G401.6 (cell line): ENCODE measurements around the gene ESRRG.
"Not testable (repeated sequence)": the region's sequence is repeated elsewhere in the genome, so short reads cannot be mapped to it uniquely, and the experiment has no call there.

Experiments
- FAIRE-seq: peaks from 2 replicates; lab custom pipeline; 2012; peaks lifted over from hg19 to GRCh38; lab: Jason Lieb, UNC

ESRRG gene

DNA sequence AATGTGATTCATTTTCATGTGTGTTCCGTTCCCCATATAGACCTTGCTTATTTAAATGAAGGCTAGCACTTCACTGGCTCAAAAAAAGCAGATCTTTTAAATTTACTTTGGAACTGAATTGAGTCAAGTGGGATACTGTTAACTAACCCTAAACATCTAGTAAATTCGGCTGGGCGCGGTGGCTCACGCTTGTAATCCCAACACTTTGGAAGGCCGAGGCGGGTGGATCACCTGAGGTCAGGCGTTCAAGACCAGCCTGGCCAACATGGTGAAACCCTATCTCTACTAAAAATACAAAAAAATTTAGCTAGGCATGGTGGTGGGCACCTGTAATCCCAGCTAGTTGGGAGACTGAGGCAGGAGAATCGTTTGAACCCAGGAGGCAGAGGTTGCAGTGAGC is 19.2 kb downstream of the ESRRG start:
- not testable (repeated sequence) for FAIRE-seq

DNA sequence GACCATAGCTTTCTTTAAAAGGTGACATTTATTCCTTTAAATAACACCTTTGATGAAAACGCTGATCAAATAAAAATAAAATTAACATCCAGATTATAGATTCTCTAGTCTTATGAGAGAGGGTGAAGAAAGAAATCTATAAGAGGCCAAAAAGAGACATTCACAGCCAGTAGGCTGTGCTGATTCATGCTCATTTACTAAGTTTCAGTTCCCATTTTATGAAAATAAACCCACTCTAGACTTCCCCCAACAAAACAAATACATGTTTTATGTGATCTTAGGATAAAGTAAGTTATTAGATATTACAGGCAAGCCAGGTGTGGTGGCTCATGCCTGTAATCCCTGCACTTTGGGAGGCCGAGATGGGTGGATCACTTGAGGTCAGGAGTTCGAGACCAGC is 21.1 kb downstream of the ESRRG start:
- FAIRE-seq: no peak

DNA sequence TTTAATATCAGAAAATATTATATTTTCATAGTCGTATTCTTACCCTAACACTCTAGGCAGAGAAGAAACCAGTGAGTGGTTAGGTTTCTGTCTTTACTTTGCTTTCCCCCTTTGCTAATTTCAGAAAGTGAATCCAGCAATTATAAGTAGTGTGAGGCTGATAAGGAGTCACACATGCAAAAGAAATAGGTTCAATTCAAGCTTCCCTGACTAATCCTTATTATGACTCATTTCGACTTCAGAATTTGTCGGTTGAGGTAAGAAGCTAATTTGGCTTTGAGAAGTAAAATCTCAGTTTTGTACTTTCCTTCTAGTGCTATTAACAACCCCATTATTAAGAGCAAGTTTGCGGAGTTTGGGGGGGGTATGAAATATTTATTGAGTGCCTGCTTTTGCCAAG is 22.4 kb downstream of the ESRRG start:
- FAIRE-seq: no peak

DNA sequence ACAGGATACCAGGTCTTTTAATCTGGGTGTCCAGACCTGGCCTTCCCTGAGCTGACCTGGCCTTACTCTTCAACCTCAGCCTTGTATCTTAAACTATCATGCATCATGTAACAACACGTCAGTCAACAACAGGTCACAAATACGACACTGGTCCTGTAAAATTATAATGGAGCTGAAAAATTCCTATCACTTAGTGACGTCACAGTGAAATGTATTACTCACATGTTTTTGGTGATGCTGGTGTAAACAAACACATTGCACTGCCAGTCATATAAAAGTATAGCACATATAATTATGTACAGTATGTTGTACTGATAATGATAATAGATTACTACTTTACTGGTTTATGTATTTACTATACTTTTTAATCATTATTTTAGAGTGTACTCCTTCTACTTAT is 31.5 kb downstream of the ESRRG start:
- no peak for FAIRE-seq

DNA sequence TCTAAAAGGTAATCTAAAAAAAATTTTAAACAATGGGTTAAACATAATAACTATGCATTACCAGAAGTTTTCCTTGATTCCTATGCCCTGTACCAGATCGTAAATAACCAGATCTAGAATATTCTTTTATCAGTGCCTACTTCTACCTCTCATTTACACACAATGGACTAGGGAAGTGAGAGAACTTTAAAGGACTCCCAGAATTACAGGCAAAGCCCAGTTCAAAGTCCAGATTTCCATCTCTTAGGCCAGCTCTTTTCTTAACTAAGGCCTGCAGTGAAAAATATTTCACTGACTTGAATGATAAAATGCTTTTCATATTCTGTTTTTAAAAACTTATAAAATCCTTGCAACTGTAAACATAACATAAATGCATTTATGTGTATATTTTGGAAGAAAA is 32.6 kb downstream of the ESRRG start:
- FAIRE-seq: no peak

DNA sequence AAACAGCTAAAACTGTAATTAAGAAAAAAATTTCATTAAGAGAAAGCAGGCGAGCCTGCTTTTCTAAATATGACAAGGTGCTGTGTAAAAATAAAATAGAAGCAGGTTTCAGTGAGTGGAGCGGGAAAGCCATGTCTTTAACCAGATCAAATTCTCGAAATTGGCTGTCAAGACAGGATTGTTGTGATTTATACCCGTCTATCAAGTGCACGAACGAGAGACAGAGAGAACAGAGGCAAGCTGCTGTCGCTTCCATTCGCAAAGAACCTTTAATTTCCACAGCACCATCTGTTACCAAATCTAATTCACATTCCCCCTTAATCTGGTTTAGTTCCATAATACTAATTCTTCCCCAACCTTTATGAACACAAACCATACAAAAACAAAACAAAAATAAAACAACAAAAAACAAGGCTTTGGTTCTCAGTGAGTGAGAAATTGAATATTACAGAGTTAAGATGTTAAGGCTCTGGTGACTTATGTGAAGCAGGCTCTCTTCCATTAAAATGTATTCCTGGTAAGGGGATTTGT is 35.0 kb downstream of the ESRRG start:
- no peak for FAIRE-seq

DNA sequence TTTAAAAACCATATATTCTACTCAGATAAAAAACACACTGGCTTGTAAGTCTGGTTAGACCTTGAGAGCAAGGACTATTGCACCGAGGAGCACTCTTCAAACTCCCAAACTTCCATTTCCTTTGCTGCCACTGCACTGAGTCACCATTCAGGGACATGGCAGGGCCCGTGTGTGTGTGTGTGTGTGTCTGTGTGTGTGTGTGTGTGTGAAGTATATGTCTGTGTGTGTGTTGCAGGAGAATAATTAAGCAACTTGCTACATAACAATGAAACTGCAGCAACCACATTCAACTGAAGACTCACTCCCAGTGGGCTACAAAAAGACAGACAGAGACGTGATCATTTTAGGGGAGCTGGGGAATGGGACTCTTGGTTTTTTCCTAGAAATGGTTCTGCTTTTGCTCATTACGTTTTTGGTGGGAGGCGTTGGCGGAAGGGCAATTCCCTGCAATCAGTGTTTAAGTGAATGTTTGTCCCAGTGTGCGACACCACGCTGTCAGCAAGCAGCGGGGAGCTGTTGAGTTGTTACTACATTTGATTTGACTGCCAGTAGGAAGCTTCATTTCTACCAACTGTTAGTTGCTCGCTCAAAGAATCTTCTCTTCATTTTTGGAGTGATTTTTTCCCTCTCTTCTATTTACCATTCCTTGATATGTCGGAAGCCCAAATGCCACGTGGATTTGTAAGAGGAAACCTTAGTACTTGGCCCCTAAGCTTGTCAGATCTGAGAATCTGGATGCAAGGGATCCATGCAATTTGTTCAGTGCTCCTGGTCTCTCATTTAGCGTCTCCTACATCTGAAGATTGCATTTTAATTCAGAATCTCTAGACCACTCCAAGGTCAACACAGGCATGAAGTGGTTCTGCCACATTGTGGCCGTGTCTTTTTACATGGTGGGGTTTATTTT is 36.1 kb downstream of the ESRRG start:
- FAIRE-seq: no peak

DNA sequence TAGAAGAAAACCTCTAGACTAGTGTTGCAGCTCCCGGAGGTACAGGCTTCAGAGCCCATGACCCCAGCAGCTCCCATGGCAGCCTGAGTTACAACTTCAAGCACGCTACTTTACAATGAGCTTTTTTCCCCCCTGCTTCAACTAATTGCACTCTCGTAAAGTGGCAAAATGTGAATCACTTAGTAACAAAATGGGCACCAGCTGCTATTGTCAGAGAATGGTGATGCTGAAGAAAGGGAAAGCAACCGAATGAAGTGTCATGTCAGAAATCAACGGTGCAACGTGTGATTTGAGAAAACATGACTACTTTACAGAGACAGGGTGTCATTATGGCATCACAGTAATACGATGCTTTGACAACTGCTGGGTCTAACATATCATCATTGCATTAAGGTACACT is 40.5 kb downstream of the ESRRG start:
- no peak for FAIRE-seq

DNA sequence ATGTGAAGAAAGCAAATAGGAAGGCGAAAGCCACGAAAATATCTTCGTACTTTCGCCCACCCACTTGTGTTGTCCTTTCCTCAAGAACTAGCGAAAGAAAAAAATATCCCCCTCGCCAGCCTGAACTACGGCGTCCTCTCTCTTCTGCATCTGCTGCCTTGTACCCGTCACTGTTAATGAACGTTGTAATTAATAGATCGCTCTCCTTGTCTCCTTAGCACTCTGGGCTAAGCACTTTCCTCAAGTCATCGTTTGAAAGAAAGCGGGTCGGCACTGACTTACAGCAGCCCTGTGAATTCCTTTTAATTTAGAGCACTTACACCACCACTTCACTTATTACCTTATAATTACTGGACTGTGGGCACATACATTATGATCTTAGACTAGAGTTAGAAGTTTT is 44.1 kb downstream of the ESRRG start:
- no peak for FAIRE-seq

DNA sequence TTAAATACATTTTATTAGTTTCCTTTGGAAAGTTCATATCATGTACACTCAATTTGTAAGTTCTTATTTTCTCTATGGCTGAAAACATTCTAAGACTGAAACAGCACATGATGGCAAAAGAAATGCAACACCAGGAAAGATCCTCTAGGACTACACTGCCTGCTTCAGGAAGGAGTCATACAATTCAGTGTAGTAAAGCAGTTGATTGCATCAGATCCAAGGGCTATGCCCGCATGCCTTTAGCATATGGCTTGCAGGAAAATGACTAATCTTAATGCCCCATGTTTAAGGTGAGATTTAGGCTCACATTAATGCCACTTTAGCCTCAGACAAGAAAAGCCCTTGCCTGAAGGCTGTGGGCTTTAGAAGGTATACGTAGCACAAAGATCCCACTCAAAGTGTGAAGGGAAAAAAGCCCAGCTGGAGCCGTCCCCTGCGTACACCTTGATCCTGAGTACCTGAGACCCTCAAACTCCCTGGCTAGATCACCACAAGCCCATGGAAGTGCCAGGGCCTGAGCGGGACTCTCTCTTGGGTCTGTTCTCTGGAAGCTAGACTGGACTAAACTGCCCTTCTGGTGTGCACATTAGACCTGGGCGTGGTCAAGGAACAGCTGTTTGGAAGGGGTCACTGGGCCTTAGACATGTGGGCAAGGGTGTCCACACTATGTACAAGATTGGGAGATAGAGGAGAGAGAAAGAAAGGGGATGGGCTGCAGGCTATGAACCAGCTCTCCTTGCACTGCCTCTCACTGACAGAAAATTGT is 52.9 kb downstream of the ESRRG start:
- no peak for FAIRE-seq

DNA sequence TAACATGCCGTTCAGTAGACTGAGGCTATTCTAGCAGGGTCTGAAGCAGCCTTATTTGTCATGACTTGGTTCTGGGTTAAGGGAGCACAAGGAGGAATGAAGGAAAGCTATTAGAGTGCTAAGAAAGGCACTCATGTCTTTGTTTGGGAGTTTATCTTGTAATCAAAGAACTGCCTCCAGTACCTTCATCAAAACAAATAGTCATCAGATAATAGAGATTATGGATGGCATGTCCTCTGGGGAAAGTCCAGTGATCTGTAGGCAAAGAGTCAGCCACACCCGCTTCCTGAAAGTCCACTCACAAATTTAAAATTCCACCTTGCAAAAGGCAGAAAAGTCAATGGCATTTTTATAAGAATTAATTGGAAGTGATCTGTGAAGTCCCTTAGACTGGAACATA is 56.8 kb downstream of the ESRRG start:
- no peak for FAIRE-seq

DNA sequence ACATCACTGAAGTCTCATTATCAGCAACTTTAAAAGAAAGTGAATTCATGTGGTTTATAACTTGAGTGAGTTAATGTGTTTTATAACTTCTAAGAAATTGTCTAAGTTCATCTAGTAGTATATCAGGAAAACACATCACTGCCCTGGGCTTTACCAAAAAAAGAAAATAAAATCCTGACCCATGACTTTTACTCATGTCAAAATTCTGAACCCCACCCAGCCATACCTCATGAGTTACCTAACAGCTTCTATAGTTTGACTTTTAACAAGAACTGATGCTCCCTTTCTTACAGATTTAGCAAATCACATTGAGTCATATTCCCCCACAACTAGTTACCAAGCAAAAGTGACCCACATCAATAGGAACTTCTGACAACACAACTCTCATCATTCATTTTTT is 57.4 kb downstream of the ESRRG start:
- no peak for FAIRE-seq

DNA sequence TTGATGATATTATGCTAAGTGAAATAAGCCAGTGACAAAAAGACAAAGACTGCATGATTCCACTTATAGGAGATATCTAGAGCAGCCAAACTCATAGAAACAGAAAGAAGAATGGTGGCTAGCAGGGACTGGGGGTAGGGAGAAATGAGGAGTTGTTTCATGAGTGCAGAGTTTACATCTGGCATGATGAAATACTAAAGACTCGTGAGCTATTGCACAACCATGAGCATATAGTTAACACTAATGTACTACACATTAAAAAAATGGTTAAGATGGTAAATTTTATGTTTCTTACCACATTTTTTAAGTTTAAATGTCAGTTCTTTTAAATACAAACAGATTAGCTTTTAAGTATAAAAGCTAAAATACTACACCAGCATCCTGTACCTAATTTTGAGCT is 57.8 kb downstream of the ESRRG start:
- FAIRE-seq: no peak

DNA sequence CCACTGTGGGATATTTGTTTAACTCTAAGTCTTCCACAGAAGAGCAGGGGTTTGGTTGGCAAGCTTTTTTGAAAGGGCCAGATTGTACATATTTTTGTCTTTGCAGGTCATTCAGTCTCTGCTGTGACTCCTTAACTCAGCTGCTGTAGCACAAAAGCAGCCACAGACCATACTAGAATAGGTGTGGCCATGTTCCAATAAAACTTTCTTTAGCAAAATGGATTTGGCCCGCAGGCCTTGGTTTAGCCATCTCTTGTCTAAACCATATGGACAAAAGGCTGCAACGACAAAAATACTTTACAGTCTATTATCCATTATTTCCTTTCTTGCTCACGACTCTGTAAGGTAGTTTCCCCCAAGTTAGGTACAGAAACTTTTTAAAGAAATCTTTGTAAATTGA is 60.5 kb downstream of the ESRRG start:
- FAIRE-seq: no peak

DNA sequence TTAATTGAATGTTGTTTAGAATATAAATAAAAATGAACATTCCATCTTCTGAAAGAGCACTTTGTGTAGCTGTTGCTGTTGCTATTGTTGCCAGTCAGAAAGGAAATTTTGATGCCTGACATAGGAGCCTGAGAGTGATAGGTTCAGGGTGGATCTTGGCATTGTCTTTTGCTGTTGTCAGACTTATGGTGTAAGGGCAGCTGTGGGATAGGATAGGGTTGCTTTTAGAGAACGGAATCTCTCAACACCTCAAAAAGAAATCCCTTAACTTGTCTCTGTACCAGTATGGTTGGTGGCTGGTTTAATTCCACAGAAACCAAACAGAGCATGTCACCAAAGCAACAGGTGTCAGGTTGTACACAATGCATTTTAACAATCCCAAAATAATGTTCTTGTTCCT is 62.7 kb downstream of the ESRRG start:
- no peak for FAIRE-seq

DNA sequence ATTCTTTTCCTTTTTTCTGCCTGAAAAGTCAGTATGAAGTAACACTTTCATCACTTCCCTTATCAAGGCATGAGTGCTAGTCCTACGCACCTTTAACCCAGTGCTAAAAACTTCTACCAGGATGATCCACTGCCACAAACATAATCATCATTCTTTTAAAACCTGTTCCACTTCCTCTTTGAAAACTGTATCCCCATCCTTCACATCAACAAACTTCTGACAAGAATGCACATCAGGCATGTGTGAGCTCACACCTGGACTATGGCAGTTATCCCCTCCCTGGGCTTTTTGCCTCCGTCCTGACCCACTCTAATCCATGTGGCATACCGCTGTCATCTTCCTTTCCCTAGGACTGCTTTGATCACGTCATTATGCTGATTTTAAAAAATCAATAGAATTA is 70.2 kb downstream of the ESRRG start:
- no peak for FAIRE-seq

DNA sequence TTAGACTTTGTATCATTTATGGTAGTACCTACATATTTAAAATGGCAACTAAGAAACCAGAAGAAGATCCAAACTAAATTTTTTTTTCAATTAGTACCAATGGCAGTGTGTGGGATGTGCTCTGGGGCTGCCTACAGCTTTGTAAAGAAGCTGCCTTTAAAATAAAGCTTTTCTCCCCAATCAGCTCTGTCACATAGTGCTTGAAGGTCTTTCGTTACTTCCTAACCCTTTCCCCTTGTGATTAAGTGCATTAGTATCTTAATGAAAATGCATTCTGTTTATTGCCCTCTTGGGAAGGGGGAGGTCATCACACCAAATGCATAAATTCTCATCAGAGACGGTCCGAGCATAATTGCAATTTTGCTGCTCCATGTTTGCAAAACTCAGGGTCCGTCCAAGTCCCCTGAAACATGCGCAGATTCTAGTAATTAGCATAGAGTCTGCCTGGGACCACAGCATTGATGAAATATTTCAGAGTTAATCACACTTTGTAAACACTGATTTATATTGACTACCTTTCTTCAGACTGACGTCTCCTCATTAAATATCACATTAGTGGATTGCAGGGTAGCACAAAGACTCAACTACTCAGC is 71.3 kb downstream of the ESRRG start:
- FAIRE-seq: no peak

DNA sequence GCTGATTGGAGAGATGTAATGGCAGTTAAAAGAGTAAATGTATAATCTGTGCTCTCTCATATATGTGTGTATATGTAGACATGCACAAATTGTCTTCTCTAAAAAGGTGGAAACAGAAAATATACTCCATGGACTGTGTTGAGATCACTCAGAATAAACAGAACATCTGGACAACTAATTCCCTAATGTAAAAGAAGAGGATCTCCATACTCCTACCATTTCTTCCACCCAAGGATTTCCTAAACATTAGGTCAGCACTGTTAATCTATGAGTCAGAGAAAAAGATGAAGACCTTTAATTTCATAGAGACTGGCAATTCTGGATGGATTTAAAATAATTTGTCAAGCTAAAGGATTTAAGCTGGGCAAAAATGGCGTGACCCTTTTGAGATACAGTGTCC is 80.1 kb downstream of the ESRRG start:
- no peak for FAIRE-seq

DNA sequence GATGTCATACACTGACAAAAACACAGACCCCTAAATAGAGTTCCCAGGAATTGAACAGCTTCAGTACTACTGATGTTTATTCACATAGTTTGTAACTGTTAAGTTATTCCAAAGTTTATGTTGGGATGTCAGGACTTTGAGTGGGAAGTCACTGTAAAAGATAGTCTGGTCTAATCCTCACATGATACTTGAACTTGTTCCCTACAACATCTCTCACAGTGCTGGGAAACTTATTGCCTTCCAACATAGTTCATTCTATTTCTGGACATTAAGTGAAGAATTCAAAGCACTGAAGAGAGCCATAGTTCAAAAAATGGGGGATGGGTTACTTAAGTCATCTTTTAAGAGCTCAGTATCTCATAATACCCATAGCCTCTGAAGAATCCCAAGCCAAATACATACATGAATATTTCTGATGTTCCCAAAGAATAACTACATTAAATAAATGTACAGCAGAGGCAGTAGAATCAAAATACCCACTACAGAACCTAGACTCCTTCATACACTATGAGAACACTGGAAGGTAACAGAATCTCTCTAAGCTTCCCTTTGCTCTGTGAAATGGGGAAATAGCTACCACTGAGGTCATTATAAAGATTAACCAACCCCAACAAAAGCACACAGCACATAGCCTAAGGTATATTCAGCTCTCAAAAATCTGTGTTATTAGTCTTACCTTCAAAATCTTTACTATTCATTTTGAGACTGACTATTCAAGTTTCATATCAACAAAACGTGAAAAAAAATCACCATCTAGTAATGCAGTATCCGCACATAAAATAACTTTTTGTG is 81.4 kb downstream of the ESRRG start:
- no peak for FAIRE-seq

DNA sequence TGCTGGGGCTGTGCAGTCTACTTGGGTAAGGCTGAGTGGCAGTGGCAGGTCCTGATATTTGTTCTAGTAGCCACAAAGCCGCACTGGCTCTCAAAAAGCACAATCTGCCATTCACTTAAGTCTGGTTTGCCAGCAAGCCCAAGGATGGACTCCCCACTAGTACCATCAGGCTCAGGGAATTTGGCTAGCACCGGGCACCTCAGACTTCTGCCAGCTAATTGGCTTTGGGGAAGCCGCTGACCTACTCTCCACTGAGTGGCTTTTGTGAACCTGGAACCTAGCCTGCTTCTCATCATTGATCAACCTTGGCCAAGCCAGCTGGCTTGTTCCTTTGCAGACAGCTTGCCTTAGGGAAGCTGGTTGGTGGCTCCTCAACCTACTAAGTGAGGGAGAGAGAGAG is 83.1 kb downstream of the ESRRG start:
- FAIRE-seq: no peak

DNA sequence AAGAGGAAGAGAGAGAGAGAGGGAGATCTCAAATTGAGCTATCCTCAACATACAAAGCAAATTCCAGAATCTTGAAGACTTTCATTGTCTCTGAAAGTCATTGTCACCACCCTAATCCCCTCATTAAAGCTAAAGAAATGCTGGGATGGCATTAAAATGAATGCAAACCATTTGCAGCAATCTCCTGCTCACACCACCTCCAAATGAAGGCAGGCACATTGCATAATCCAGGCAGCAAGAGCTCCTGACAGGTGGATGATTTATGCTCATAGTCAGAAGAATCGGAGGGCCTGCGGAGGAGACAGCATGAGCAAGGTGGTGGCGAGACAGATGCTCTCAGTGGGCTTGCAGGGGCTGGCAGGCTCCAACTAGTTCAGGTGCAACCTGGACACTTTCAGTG is 90.2 kb downstream of the ESRRG start:
- FAIRE-seq: no peak

DNA sequence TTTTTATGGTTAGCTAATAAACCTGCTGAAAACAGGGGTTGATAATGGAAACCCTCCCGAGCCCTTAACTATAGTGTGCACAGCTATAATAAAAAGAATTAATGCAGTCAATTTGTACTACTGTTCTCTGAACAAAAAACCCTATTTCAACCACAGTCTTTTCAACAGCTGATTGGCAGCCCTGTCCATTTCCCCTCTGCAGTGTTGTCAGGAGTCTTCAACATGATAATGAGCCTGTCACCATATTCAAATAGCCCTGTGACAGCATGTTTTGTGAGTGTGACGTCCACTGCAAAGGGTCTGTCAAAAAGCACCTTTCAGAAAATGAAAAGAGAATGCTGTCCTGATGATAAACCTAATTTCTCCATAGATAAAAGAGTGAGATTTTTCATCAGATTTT is 92.7 kb downstream of the ESRRG start:
- no peak for FAIRE-seq
